Right lobe of liver (tissue), 6 donors: ENCODE measurements around the gene MTHFD2L. TPM values are rescaled to one million over a fixed set of nuclear protein-coding genes. Genes with fewer than 3 reads are reported as not detected.

Experiments
- ATAC-seq, 4 donors: fragments of 200-7000 bp; cut with Tn5 transposase; one replicate each; pipeline ENCODE4 v1.9.1; 2020; ENCODE audit warnings: mild to moderate bottlenecking in 4 of 4, moderate library complexity in 4 of 4
- DNase-seq, 3 donors: peaks; one replicate each; pipeline ENCODE4 v3.0.0-alpha.2; 2020
- H3K27ac ChIP-seq, 3 donors: fragments of 200-600 bp; one replicate each; pipeline ENCODE4 v1.8.0; 2022
- H3K27me3 ChIP-seq, 2 donors: fragments of 200-600 bp; one replicate each; pipeline ENCODE4 v1.8.0; 2022
- H3K36me3 ChIP-seq, 4 donors: fragments of 200-600 bp; sonication (generic) in 1 of 4; one replicate each; pipeline versions ENCODE4 v1.5.1 to v1.8.0; 2017 to 2022; ENCODE audit warnings: control low read depth in 1 of 4
- H3K4me1 ChIP-seq, 4 donors: fragments of 200-600 bp; sonication (generic) in 1 of 4; one replicate each; pipeline versions ENCODE4 v1.5.1 to v1.8.0; 2017 to 2022; ENCODE audit warnings: control low read depth in 1 of 4
- H3K4me3 ChIP-seq, 3 donors: fragments of 200-600 bp; one replicate each; pipeline ENCODE4 v1.8.0; 2022
- H3K9me3 ChIP-seq, 4 donors: fragments of 200-600 bp; sonication (generic) in 1 of 4; one replicate each; pipeline versions ENCODE4 v1.5.1 to v1.8.0; 2017 to 2022; ENCODE audit warnings: control low read depth in 1 of 4
- POLR2A ChIP-seq: fragments of 450-650 bp; IDR thresholded peaks from one replicate; pipeline ENCODE4 v1.6.1; 2017; ENCODE audit warnings: antibody characterized with exemption, mild to moderate bottlenecking
- WGBS: methylation state at CpG from one replicate; pipeline ENCODE4 v1.1.6; 2018; ENCODE audit warnings: low coverage, low lambda C conversion rate; ENCODE audit not compliant: insufficient coverage; ENCODE audit errors: missing lambda C conversion rate; 5-methylcytosine and 5-hydroxymethylcytosine counted together
- intact Hi-C, 2 donors: fragments of 100-400 bp; cut with DNase I; formaldehyde crosslinking; loops; one replicate each; pipeline versions ENCODE4 v1.11.2 to v1.14.1; 2022
- total RNA-seq, 6 experiments: library from RNA; depleted of rRNA in 2 of 6; stranded (reverse); fragments of >200 nt in 2 of 6; fragmentation: NEBNext Ultra II Directional in 3 of 6; extraction: Animal tissue kit (Norgen Biotek cat#: 25700) in 3 of 6; gene quantifications; one replicate each; pipeline versions ENCODE4 v1.1.0 to v1.2.4, GENCODE V29; 2016 to 2023
- TF ChIP-seq, protein P1 (sequence below), 4 donors: fragments of 200-600 bp in 3 of 4; fragments of 450-650 bp in 1 of 4; IDR thresholded peaks; one replicate each; pipeline versions ENCODE4 v1.5.1 to v1.8.0; 2016 to 2022; ENCODE audit warnings: antibody characterized with exemption in 4 of 4, mild to moderate bottlenecking in 2 of 4
- donor health status: DM: no; HTN: yes; CAD: no.
- donor health status: DM: no; HTN: no; CAD: no.
- donor health status: DM: no; HTN: no; CAD: no.
- donor health status: DM: no; HTN: yes; CAD: no.
- donor health status: DM: no; HTN: yes; CAD: no.

MTHFD2L gene
- total RNA-seq, 6 experiments from 2014 or later, result 18.8 to 45.5 (median 26.5) TPM

- WGBS, result 62% methylated on average over 1 of the region's 1 CpG
- intact Hi-C loops, result no loop called here
- no peak for TF ChIP-seq POLR2A
- TF ChIP-seq, protein P1, sequence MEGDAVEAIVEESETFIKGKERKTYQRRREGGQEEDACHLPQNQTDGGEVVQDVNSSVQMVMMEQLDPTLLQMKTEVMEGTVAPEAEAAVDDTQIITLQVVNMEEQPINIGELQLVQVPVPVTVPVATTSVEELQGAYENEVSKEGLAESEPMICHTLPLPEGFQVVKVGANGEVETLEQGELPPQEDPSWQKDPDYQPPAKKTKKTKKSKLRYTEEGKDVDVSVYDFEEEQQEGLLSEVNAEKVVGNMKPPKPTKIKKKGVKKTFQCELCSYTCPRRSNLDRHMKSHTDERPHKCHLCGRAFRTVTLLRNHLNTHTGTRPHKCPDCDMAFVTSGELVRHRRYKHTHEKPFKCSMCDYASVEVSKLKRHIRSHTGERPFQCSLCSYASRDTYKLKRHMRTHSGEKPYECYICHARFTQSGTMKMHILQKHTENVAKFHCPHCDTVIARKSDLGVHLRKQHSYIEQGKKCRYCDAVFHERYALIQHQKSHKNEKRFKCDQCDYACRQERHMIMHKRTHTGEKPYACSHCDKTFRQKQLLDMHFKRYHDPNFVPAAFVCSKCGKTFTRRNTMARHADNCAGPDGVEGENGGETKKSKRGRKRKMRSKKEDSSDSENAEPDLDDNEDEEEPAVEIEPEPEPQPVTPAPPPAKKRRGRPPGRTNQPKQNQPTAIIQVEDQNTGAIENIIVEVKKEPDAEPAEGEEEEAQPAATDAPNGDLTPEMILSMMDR (IDR thresholded peaks at IDR 0.05), result no peak
Measured at GRCh38 chr4:74197080-74197479, 39.2 kb downstream of the MTHFD2L start.

DNA sequence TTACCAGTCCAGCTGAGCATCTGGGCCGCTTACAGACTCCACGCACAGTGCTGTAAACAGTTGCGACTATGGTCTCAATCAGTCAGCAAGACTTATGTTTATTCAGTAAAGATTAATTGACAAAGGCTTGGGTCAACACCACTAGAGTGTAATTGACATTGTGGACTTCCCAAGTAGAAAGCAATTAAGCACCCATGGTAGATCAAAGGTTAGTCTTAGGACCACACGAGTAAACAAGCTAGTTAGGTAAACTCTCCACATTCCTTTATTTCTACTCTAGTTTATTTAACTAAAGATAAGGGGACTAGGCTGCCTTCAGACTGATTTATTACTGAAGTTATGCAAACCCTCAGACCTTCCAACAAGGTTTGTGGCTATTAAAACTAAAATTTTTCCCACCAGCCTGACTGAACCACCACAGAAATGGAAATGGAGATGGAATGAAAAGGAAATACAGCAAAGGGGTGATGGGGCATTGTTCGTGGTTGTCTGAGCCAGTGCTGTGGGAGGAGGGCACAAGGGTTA is 44.2 kb downstream of the MTHFD2L start:
- Histone ChIP-seq H3K27me3 (no peaks in the 10 kb centered on the region), H3K36me3 (peaks cover 0 to under 1% (median 0%) of the 10 kb centered on the region in 4 donors), H3K27ac (no peak overlapping the region), H3K4me1 (peaks cover 0 to 10% (median 0%) of the 10 kb centered on the region in 4 donors), H3K9me3 (no peaks in the 10 kb centered on the region), H3K4me3 (no peak overlapping the region)
- ATAC-seq (peak; percentile 61 to 93 (median 72)), DNase-seq (no peak)
- TF ChIP-seq, protein P1 (IDR thresholded peaks at IDR 0.05), result no peak
- TF ChIP-seq POLR2A, result no peak
- WGBS, result 24% methylated on average over 5 of the region's 5 CpGs
- intact Hi-C loops, result no loop called here

More at GRCh38 chr4:74197080-74197479, 39.2 kb downstream of the MTHFD2L start:
- ATAC-seq (no peak), DNase-seq (no peak)
- Histone ChIP-seq H3K4me1 (peaks cover 0 to 4% (median 0%) of the 10 kb centered on the region in 4 donors), H3K36me3 (no peaks in the 10 kb centered on the region), H3K4me3 (no peak overlapping the region), H3K9me3 (no peaks in the 10 kb centered on the region), H3K27me3 (no peaks in the 10 kb centered on the region), H3K27ac (no peak overlapping the region)

- TF ChIP-seq, protein P1 (IDR thresholded peaks at IDR 0.05), result no peak
- no peak for TF ChIP-seq POLR2A
Measured at GRCh38 chr4:74203467-74203866, 45.5 kb downstream of the MTHFD2L start.

GRCh38 chr4:74205046-74205445 is 47.1 kb downstream of the MTHFD2L start:
- no peaks in the 10 kb centered on the region for H3K9me3 ChIP-seq
- no peak overlapping the region for H3K4me3 ChIP-seq
- H3K27me3 ChIP-seq, result no peaks in the 10 kb centered on the region
- ATAC-seq (no peak), DNase-seq (no peak)
- intact Hi-C loops, result no loop called here
- H3K27ac ChIP-seq, result no peak overlapping the region
- peaks cover 0 to 10% (median 0%) of the 10 kb centered on the region in 4 donors for H3K4me1 ChIP-seq
- no peak for TF ChIP-seq POLR2A
- TF ChIP-seq, protein P1 (IDR thresholded peaks at IDR 0.05), result no peak
- H3K36me3 ChIP-seq, result peaks cover 0 to 6% (median 0%) of the 10 kb centered on the region in 4 donors
- 94% methylated on average over 4 of the region's 4 CpGs for WGBS

More at GRCh38 chr4:74203467-74203866, 45.5 kb downstream of the MTHFD2L start:
- intact Hi-C loops, result no loop called here
- ATAC-seq, result no peak
- Histone ChIP-seq H3K4me3 (no peak overlapping the region), H3K27me3 (no peaks in the 10 kb centered on the region), H3K27ac (no peak overlapping the region), H3K36me3 (peaks cover 0 to 6% (median 0%) of the 10 kb centered on the region in 4 donors), H3K9me3 (no peaks in the 10 kb centered on the region), H3K4me1 (peaks cover 0 to 10% (median 0%) of the 10 kb centered on the region in 4 donors)
- DNase-seq, result no peak
- WGBS, result 97% methylated on average over 3 of the region's 3 CpGs
